HL-60 (cell line): ENCODE measurements around the gene TENM4.
A peak's percentile ranks its signal among the peaks of the same experiment; 100 is the strongest.

ENCODE experiments used
- DNase-seq, 2 experiments: peaks; one replicate each; pipeline ENCODE4 v3.0.0-alpha.2; 2010 to 2020; ENCODE audit warnings: low read depth in 1 of 2, low spot score in 1 of 2
- H3K27ac ChIP-seq: fragments of 250-450 bp; sonication (Bioruptor Pico); replicated peaks from 2 replicates; pipeline ENCODE4 v1.5.1; 2020; ENCODE audit warnings: mild to moderate bottlenecking, moderate library complexity
- H3K27me3 ChIP-seq: fragments of 250-450 bp; sonication (Bioruptor Pico); 2 replicates; pipeline ENCODE4 v1.5.1; 2021; ENCODE audit warnings: mild to moderate bottlenecking, moderate library complexity; ENCODE audit not compliant: insufficient read depth, poor library complexity, severe bottlenecking
- H3K4me3 ChIP-seq: replicated peaks from 2 replicates; pipeline ENCODE4 v1.5.1; 2011; ENCODE audit warnings: mild to moderate bottlenecking, control low read depth, low read length; ENCODE audit not compliant: insufficient read depth
- CTCF ChIP-seq: IDR thresholded peaks from one replicate; pipeline ENCODE4 v1.5.1; 2011; ENCODE audit warnings: low read length, control low read depth, inconsistent platforms; ENCODE audit not compliant: insufficient read depth
- GABPA ChIP-seq: IDR thresholded peaks from 2 replicates; pipeline ENCODE4 v1.6.1; 2012; ENCODE audit warnings: low read depth
- POLR2AphosphoS5 ChIP-seq: IDR thresholded peaks from 2 replicates; pipeline ENCODE4 v1.6.1; 2012; ENCODE audit warnings: low read depth
- SPI1 ChIP-seq: IDR thresholded peaks from 2 replicates; pipeline ENCODE4 v1.6.1; 2012; ENCODE audit warnings: low read depth, mild to moderate bottlenecking, borderline replicate concordance
- TF ChIP-seq, protein P1 (sequence below): IDR thresholded peaks from 2 replicates; pipeline ENCODE4 v1.6.1; 2012; ENCODE audit warnings: low read depth; ENCODE audit not compliant: insufficient replicate concordance

TENM4 gene

GRCh38 chr11:79314906-79315689 lies 125.7 kb downstream of the TENM4 start:
- Histone ChIP-seq H3K27ac (no peak overlapping the region), H3K4me3 (no peak overlapping the region), H3K27me3 (no peaks in the 10 kb centered on the region)
- DNase-seq = peak in 1 of 2 experiments; percentile 49
- TF ChIP-seq GABPA = no peak
- TF ChIP-seq, protein P1, sequence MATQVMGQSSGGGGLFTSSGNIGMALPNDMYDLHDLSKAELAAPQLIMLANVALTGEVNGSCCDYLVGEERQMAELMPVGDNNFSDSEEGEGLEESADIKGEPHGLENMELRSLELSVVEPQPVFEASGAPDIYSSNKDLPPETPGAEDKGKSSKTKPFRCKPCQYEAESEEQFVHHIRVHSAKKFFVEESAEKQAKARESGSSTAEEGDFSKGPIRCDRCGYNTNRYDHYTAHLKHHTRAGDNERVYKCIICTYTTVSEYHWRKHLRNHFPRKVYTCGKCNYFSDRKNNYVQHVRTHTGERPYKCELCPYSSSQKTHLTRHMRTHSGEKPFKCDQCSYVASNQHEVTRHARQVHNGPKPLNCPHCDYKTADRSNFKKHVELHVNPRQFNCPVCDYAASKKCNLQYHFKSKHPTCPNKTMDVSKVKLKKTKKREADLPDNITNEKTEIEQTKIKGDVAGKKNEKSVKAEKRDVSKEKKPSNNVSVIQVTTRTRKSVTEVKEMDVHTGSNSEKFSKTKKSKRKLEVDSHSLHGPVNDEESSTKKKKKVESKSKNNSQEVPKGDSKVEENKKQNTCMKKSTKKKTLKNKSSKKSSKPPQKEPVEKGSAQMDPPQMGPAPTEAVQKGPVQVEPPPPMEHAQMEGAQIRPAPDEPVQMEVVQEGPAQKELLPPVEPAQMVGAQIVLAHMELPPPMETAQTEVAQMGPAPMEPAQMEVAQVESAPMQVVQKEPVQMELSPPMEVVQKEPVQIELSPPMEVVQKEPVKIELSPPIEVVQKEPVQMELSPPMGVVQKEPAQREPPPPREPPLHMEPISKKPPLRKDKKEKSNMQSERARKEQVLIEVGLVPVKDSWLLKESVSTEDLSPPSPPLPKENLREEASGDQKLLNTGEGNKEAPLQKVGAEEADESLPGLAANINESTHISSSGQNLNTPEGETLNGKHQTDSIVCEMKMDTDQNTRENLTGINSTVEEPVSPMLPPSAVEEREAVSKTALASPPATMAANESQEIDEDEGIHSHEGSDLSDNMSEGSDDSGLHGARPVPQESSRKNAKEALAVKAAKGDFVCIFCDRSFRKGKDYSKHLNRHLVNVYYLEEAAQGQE = peak; percentile 93

DNA sequence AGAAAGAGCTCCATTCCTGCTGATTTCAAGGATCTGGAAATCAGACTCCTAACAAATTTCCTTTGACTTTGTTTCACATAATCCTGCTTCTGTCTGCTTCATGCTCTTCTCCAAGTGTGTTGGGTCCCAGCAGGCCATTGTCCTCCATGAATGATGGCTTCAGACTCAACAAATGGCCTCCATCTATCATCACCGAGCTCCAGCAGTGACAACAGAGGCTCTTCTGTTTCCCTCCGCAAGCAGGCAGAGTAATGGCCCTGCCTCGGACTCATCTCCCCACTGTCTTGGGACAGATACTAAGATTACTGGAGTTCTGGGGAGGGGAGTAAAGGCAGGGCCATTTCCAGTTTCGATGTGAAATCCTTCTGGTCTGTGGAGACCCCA lies 127.3 kb downstream of the TENM4 start:
- no peak for DNase-seq
- no peak for TF ChIP-seq GABPA
- H3K27ac ChIP-seq = no peak overlapping the region
- no peak overlapping the region for H3K4me3 ChIP-seq
- H3K27me3 ChIP-seq = no peaks in the 10 kb centered on the region

GRCh38 chr11:79312617-79313529 lies 128.0 kb downstream of the TENM4 start:
- Histone ChIP-seq H3K4me3 (no peak overlapping the region), H3K27me3 (no peaks in the 10 kb centered on the region), H3K27ac (no peak overlapping the region)
- TF ChIP-seq SPI1 = no peak
- TF ChIP-seq GABPA = no peak
- TF ChIP-seq POLR2AphosphoS5 = no peak
- TF ChIP-seq CTCF = no peak
- TF ChIP-seq, protein P1 = no peak
- peak in 1 of 2 experiments; percentile 29 for DNase-seq

DNA sequence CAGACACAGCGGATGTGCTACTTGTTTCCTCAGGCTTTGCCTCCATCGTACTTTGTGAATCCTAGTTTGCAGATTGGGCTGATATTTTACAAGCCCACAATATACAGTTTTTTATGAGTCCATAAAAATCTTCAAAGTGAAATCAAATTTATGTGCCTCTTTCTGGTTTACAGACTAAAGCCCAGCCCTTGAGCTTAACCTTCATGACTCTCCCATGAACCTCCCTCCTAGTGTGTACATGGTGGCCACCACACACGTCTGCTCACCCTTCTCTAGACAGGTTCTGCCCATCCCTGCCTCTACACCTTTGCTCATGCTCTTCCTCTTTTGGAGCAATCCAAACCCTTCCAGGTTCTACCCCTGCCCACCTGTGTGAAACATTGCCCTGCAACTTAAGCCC lies 129.4 kb downstream of the TENM4 start:
- H3K27ac ChIP-seq = no peak overlapping the region
- no peak overlapping the region for H3K4me3 ChIP-seq
- DNase-seq = no peak
- TF ChIP-seq, protein P1 = no peak
- TF ChIP-seq GABPA (no peak), CTCF (no peak), POLR2AphosphoS5 (no peak), SPI1 (no peak)
- H3K27me3 ChIP-seq = no peaks in the 10 kb centered on the region
